MM.1S (cell line): ENCODE measurements around the gene MOCS2.

Experiments used
- EZH2 ChIP-seq: fragments of 300-600 bp; sonication (generic); optimal IDR thresholded peaks from 2 replicates; pipeline ENCODE3; 2017; ENCODE audit warnings: low read depth, mild to moderate bottlenecking, antibody characterized with exemption, low read length, mixed read lengths
- EZH2phosphoT487 ChIP-seq: fragments of 300-600 bp; sonication (generic); IDR thresholded peaks from 2 replicates; pipeline ENCODE4 v1.6.1; 2018; ENCODE audit warnings: antibody characterized with exemption, low read length
- TF ChIP-seq, protein P1 (sequence below): fragments of 300-600 bp; sonication (generic); IDR thresholded peaks from 2 replicates; pipeline ENCODE4 v1.5.1; 2016; ENCODE audit warnings: antibody characterized with exemption, low read length, mixed read lengths

DNA sequence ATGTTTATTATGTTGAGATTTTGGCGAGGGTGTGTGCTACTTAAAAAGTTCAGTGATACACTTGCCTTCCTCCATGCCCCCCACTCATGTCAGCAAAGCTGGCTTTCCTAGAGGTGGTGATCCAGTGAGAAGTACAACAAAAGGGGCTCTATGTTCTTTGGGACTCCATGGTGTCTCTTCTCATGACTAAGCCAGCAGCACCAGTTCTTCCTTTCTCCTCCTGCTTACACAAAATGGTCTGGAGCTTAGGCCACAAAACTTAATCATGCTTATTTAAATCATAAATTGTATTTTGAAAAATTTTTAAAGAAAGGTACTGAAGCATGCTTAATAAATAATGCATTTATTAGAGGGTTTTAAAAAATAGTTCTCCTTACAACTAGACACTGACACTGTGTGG is 22.4 kb downstream of the MOCS2 start:
- TF ChIP-seq, protein P1, sequence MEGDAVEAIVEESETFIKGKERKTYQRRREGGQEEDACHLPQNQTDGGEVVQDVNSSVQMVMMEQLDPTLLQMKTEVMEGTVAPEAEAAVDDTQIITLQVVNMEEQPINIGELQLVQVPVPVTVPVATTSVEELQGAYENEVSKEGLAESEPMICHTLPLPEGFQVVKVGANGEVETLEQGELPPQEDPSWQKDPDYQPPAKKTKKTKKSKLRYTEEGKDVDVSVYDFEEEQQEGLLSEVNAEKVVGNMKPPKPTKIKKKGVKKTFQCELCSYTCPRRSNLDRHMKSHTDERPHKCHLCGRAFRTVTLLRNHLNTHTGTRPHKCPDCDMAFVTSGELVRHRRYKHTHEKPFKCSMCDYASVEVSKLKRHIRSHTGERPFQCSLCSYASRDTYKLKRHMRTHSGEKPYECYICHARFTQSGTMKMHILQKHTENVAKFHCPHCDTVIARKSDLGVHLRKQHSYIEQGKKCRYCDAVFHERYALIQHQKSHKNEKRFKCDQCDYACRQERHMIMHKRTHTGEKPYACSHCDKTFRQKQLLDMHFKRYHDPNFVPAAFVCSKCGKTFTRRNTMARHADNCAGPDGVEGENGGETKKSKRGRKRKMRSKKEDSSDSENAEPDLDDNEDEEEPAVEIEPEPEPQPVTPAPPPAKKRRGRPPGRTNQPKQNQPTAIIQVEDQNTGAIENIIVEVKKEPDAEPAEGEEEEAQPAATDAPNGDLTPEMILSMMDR: no peak
- TF ChIP-seq EZH2 (no peak), EZH2phosphoT487 (no peak)
